T-helper 1 cell treated with Interleukin-12 subunit alpha and Interleukin-12 subunit beta and Interleukin-4 antibody, amounts not matched to agents 30 μg/mL and 1 μg/mL, for 36 hours (primary cell): Measurements from ENCODE around the gene PPP4C.

Experiments
- H3K27ac Mint-ChIP-seq: one replicate; pipeline ENCODE4 v1.8.0; 2021; ENCODE audit warnings: mild to moderate bottlenecking, mixed read lengths
- H3K27me3 Mint-ChIP-seq: one replicate; pipeline ENCODE4 v1.8.0; 2021; ENCODE audit warnings: low read depth, mixed read lengths
- H3K36me3 Mint-ChIP-seq: one replicate; pipeline ENCODE4 v1.8.0; 2021; ENCODE audit warnings: low read depth, mixed read lengths
- H3K4me1 Mint-ChIP-seq: one replicate; pipeline ENCODE4 v1.8.0; 2021; ENCODE audit warnings: low read depth, mixed read lengths
- H3K4me3 Mint-ChIP-seq: one replicate; pipeline ENCODE4 v1.8.0; 2021; ENCODE audit warnings: mild to moderate bottlenecking, moderate library complexity, mixed read lengths
- H3K9me3 Mint-ChIP-seq: one replicate; pipeline ENCODE4 v1.8.0; 2021; ENCODE audit warnings: mixed read lengths

Gene PPP4C

DNA sequence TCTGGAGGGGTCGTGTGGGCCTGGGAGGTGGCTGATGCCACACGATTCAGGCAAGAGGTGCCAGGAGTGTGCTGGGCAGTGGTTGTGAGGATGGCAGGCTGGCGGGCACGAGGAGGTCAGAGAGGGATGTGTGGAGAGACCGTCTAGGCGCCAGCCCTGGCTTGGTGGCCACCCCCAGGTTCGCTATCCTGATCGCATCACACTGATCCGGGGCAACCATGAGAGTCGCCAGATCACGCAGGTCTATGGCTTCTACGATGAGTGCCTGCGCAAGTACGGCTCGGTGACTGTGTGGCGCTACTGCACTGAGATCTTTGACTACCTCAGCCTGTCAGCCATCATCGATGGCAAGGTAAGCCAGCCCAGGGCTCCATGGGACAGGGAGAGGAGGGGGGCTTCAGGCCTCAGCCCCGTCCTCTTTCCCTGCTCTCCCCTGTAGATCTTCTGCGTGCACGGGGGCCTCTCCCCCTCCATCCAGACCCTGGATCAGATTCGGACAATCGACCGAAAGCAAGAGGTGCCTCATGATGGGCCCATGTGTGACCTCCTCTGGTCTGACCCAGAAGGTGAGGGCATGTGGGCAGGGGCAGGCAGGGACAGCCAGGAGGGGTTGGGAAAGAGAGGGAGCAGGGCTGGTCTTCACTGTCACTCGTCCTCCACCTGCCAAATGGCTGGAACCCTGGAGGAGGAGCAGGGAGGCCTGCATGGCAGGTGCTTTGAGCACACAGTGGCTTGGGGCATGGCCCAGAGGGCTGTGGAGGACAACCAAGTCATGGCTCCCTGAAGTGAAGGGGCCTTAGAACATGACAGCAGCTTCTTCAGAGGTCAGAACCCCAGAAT, 7.6 kb downstream of the PPP4C start:
- Mint-ChIP-seq H3K4me1 (peaks cover 14% of the 10 kb centered on the region), H3K36me3 (peaks cover 43% of the 10 kb centered on the region), H3K9me3 (no peaks in the 10 kb centered on the region), H3K4me3 (no peak overlapping the region), H3K27ac (no peak overlapping the region), H3K27me3 (no peaks in the 10 kb centered on the region)

DNA sequence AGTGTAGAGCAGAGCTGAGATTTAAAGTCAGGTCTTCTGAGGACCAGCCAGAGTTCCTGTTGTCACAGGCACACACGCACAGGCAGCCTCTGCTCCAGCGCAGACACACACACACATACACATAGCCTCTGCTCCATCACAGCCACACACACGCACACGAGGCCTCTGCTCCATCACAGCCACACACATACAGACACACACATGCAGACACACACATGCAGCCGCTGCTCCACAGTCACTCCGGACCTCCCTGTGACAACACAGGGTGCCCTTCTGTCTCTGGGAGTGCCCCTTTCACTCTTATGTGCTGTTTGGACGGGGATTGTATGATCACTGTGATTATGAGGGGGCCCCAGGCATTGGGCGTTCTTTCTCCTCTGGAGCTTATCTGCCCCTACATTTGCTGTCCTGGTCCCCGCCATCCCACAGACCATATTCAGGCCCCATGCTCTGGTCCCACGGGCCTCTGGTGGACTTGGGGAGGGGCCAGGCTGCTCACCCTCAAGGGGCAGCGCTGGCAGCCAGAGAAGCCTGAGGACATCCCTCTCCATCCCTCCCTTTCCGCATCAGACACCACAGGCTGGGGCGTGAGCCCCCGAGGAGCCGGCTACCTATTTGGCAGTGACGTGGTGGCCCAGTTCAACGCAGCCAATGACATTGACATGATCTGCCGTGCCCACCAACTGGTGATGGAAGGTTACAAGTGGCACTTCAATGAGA, 8.5 kb downstream of the PPP4C start:
- Mint-ChIP-seq H3K4me3 (no peak overlapping the region), H3K9me3 (no peaks in the 10 kb centered on the region), H3K27me3 (no peaks in the 10 kb centered on the region), H3K27ac (no peak overlapping the region), H3K4me1 (peaks cover 17% of the 10 kb centered on the region), H3K36me3 (peaks cover 40% of the 10 kb centered on the region)

DNA sequence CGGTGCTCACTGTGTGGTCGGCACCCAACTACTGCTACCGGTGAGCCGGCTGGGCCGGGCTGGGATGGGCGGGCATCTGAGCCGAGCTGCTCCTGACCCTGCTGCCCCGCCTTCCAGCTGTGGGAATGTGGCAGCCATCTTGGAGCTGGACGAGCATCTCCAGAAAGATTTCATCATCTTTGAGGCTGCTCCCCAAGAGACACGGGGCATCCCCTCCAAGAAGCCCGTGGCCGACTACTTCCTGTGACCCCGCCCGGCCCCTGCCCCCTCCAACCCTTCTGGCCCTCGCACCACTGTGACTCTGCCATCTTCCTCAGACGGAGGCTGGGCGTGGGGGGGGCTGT, 9.0 kb downstream of the PPP4C start:
- peaks cover 15% of the 10 kb centered on the region for H3K4me1 Mint-ChIP-seq
- peaks cover 34% of the 10 kb centered on the region for H3K36me3 Mint-ChIP-seq
- H3K27me3 Mint-ChIP-seq: no peaks in the 10 kb centered on the region
- no peak overlapping the region for H3K27ac Mint-ChIP-seq
- H3K9me3 Mint-ChIP-seq: no peaks in the 10 kb centered on the region
- H3K4me3 Mint-ChIP-seq: no peak overlapping the region

DNA sequence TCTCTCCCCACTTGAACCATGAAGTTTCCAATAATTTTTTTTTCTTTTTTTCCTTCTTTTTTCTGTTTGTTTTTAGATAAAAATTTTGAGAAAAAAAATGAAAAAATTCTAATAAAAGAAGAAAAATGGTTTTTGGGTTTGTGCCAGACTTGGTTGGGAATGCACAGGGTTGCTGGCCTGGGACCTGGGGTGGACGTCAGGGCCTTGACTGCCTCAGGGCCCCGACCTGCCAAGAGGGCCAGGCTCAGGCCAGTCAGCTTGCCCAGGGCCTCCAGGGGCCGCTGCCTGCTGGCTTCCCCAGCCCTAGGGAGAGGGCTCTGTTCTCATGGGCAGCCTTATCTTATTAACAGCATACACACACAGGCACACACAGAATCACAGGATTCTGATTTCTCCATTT, 9.5 kb downstream of the PPP4C start:
- H3K27me3 Mint-ChIP-seq: no peaks in the 10 kb centered on the region
- no peaks in the 10 kb centered on the region for H3K9me3 Mint-ChIP-seq
- no peak overlapping the region for H3K4me3 Mint-ChIP-seq
- H3K27ac Mint-ChIP-seq: no peak overlapping the region
- H3K4me1 Mint-ChIP-seq: peaks cover 20% of the 10 kb centered on the region
- peaks cover 33% of the 10 kb centered on the region for H3K36me3 Mint-ChIP-seq

DNA sequence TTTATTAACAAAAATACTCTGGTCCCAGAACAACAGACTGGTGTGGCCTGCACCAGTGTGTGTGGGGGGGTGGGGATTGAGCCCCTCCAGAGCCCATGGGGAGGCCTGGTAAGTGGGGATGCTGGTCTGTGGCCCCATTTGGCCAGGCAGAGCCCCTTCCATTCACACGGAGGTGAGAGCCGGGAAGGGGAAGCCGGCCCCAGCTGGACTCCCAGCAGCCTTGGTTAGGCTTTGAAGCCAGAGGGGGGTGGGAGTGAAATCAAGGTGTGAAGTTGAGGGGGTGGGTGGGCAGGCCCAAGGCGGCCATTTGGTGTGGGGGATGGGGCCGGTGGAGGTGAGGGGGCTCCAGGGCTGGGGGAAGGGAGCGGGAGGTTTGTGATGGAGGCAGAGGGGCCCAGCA, 10.0 kb downstream of the PPP4C start:
- no peak overlapping the region for H3K27ac Mint-ChIP-seq
- H3K9me3 Mint-ChIP-seq: no peaks in the 10 kb centered on the region
- H3K27me3 Mint-ChIP-seq: no peaks in the 10 kb centered on the region
- peaks cover 23% of the 10 kb centered on the region for H3K4me1 Mint-ChIP-seq
- H3K4me3 Mint-ChIP-seq: no peak overlapping the region
- H3K36me3 Mint-ChIP-seq: peaks cover 31% of the 10 kb centered on the region

DNA sequence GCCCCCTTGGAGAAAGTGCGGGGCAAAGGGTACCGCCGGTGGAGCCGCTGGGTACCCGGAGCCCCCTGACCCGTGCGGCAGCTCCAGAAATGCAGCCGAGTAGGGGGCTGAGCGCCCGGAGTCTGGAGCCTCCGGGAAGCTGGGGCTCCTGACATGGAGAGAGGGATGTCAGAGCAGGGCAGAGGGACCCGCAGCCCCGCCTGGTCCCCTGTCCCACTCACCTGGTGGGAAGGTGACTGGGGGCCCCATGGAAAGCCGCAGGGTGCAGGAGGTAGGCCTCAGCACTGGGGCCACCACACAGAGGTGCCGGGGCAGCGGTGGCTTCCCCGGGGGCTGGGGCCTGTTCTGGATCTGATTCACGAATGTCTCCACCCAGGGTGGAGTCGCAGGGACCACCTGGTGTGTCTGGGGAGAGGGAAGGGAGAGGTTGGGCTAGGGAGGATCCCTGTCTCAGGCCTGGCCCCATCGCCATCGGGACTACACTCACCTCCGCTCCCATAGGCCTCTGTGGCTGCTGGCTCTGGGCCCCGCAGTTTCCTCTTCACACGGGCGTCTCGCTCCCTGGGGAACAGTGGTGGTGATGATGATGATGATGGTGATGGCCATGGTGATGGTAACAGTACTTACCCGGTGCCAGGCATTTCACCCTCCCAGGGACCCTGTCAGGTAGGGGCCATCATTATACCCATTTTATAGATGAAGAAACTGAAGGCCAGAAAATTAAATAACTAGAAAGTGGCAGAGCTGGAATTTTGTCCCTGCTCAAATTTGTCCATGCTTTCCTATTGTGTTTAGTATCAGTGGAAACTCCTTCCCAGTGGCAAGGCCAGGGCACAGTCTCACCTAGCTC, 10.7 kb downstream of the PPP4C start:
- Mint-ChIP-seq H3K27ac (no peak overlapping the region), H3K4me3 (no peak overlapping the region), H3K4me1 (peaks cover 23% of the 10 kb centered on the region)

DNA sequence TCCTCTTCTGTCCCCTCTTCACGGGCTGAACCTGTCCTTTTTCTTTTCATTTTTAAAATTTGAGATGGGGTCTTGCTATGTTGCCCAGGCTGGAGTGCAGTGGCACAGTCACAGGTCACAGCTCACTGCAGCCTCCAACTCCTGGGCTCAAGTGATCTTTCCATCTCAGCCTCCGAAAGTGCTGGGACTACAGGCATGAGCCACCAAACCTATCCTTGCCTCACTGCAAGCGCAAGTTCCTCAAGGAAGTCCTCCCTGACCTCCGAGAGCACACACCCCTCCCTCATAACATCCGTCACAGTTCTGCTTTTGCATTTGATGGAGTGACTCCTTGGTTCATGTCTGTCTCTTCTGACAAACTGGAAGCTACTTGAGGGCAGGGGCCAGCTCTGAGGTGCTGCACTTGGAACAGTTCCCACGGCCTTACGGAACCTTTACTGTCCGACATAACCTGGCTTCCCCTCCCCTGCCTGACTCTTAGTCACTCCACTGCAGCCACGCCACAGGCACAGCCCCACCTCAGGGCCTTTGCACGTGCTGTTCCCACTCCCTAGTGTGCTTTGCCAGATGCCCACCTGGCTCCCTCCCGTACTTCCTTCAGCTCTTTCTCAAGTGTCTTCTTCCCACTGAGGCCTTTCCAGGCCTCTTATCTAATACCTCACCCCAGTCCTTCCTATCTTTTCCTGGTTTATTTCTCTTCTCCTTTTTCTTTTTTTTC, 11.5 kb downstream of the PPP4C start:
- peaks cover 26% of the 10 kb centered on the region for H3K4me1 Mint-ChIP-seq
- H3K36me3 Mint-ChIP-seq: peaks cover 25% of the 10 kb centered on the region
- no peaks in the 10 kb centered on the region for H3K27me3 Mint-ChIP-seq
- H3K27ac Mint-ChIP-seq: peak overlapping the region; percentile 46
- H3K4me3 Mint-ChIP-seq: no peak overlapping the region
- H3K9me3 Mint-ChIP-seq: no peaks in the 10 kb centered on the region

More for the DNA sequence above, 10.7 kb downstream of the PPP4C start:
- H3K27me3 Mint-ChIP-seq: no peaks in the 10 kb centered on the region
- H3K9me3 Mint-ChIP-seq: no peaks in the 10 kb centered on the region
- H3K36me3 Mint-ChIP-seq: peaks cover 30% of the 10 kb centered on the region

DNA sequence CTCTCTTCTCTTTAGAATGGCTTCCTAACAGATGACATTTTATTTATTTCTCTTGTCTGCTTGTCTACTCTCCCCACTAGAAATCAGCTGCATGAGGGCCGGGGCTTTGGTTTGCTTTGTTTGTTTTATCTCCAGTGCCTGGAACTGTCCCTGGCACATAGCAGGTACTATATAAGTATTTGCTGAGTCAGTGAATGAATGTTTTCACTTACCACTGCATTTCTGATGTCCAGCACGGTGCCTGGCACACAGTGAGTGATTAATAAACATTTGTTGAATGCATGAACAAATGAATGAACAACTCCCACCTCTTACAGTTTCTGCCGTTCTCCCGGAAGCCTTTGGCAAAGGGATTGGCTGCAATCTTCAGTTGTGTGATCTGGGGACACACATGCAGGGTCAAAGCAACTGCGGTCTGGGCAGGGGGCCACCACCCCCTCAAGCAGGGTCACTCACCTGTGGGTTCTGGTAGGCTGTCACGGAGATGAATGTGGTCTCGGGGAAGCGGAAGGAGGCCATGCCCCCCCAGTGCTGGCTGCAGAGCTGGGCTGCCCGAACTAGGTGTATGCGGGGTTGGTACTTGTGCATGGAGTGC, 12.5 kb downstream of the PPP4C start:
- Mint-ChIP-seq H3K4me1 (peaks cover 32% of the 10 kb centered on the region), H3K27me3 (no peaks in the 10 kb centered on the region), H3K36me3 (peaks cover 19% of the 10 kb centered on the region), H3K9me3 (no peaks in the 10 kb centered on the region), H3K4me3 (no peak overlapping the region), H3K27ac (no peak overlapping the region)

DNA sequence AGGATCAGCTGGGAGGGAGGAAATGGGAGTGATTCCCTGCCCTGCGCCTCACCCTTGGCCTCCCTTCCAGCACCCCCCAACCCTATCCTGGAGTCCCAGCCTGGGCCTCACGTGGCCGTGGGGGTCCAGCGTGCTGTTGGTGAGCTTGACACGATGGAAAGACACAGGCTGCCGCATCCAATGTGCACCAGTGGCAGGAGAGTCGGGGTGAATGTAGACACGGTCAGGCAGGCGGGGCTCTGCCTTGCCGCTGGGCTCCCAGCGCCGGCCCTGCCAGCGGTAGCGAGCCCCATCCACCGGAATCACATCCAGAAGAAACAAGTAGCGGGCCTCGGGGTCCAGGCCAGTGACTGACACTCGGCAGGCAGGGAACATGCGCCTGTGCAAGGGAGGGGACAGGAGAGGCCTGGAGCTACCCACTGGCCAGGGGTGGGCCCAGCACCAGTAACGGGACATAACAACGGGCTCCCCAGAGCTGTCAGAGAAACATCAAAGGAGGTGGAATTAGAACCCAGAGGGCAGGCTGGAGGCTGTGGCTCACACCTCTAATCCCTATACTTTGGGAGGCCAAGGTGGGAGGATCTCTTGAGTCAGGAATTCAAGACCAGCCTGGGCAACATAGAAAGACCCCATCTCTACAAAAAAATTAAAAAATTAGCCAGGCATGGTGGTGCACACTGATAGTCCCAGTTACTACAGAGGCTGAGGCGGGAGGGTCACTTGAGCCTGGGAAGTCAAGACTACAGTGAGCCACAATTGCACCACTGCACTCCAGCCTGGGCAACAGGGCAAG, 13.2 kb downstream of the PPP4C start:
- Mint-ChIP-seq H3K27ac (peak overlapping the region; percentile 77), H3K4me3 (no peak overlapping the region), H3K9me3 (no peaks in the 10 kb centered on the region), H3K27me3 (no peaks in the 10 kb centered on the region), H3K4me1 (peaks cover 32% of the 10 kb centered on the region), H3K36me3 (peaks cover 18% of the 10 kb centered on the region)

DNA sequence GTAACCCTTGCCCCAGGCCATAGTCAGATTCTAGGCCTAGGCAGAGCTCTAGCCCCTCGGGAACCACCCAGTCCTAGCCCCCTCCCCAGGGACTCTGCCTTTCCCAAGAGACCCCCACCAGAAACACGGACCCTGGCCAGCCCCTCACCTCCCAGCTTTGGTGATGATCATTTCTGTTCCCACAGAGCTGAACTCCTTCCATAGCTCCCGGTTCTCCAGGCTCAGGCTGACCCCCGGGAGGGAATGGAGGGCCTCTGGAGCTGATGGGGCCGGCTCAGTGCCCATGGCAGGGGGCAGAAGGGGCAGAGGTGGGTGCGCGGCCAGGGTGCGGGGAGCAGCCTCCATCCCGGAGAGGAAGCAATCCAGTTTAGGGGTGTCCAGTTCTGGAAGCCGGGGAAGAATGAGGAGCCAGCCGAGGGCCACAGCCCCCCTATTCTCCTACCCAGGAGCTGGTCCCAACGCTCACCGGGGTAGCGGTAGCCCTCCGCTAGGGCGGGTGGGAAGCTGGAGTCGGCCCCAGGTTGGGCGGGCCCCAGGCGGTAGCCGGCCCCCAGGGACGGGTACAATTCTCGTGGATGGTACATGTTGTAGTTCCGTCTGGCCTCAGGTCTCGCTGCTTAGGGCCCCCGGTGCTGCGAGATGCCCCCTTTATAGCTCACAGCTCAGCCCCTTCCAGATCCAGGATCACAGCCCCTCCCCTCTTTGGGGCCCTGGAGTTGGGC, 15.0 kb downstream of the PPP4C start:
- H3K4me3 Mint-ChIP-seq: peak overlapping the region; percentile 57
- peak overlapping the region; percentile 77 for H3K27ac Mint-ChIP-seq
- H3K27me3 Mint-ChIP-seq: no peaks in the 10 kb centered on the region
- no peaks in the 10 kb centered on the region for H3K9me3 Mint-ChIP-seq
- H3K4me1 Mint-ChIP-seq: peaks cover 39% of the 10 kb centered on the region
- peaks cover 27% of the 10 kb centered on the region for H3K36me3 Mint-ChIP-seq

DNA sequence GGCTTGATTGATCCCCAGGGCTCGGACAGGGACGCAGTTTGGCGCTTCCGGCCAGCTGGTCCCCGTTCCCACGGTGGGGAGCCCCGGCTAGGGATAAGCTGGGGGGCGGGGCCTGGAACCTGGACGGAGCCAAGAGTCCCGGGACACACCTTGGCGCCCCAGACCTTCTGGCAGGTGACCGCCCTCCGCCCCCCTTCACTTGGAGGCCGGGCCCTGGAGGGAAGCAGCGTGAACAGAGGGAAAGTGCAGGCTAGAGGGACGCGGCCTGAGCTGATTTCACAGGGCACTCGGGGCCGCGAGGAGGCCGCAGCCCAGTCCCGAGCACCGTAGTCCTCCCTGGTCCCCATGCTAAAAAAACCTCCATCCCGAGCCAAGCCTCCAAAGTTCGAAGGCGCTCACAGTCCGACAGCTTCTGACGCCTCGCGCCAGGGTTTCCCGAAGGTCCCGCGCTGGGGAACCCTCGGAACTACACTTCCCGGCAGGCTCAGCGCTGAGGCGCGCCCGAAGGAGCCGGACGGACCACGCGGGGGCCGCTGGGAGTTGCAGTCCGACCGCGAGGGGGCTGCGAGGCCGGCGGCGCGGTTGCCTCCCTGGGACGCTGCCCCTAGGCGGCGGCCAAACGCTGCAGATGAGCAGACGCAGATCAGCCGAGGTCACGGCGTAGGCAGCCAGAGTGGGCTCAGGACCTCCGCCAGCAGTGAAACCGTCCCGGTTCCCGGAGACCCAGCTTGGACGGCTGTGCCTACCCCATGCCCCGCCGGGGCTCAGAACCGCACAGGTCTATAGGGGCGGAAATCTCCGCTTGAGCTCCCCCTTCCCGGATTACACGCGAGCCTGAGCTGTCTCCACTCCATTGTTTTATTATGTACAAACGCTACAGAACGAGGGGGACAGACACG, 15.9 kb downstream of the PPP4C start, which contains the start of gene TBX6:
TSS of gene TBX6 (minus strand) at position 451 of the 899 bp plus-strand sequence. CDS start 731 bp downstream, outside the sequence.
- Mint-ChIP-seq H3K4me3 (peak within 1 kb of the TSS; percentile 87), H3K27ac (peak within 1 kb of the TSS; percentile 94), H3K9me3 (peaks cover under 1% of the 10 kb centered on the region), H3K36me3 (peaks cover 26% of the 10 kb centered on the region), H3K27me3 (no peaks in the 10 kb centered on the region), H3K4me1 (peaks cover 41% of the 10 kb centered on the region)
